K562 (cell line): Measurements from ENCODE around the gene WDR20. TPM values are rescaled to one million over a fixed set of nuclear protein-coding genes. Genes with fewer than 3 reads are reported as not detected.

ENCODE experiments used
- ATAC-seq: fragments of 200-7000 bp; cut with Tn5 transposase; 3 replicates; pipeline ENCODE4 v1.9.1; 2020; ENCODE audit warnings: moderate library complexity
- BruUV-seq: library from RNA; stranded (reverse); fragments of 400-500 nt; replicated peaks from 2 replicates; lab custom pipeline; 2021; lab: Mats Ljungman, UMichigan
- CTCF ChIA-PET: fragments of 300-600 bp; formaldehyde crosslinking; extraction: SDS; loops from one replicate; lab custom pipeline; 2021; ENCODE audit warnings: low intra/inter-chr PET ratio; lab: Yijun Ruan, JAX
- POLR2A ChIA-PET: fragments of 300-600, 350-650 bp; sonication (Branson Sonifier 250); formaldehyde crosslinking; extraction: SDS; loops from one replicate; lab custom pipeline; 2021; ENCODE audit warnings: antibody characterized with exemption, inconsistent platforms; lab: Yijun Ruan, JAX
- DNase-seq, 4 experiments: peaks; one replicate each; pipeline versions ENCODE4 v3.0.0 to v3.0.0-alpha.2; 2011 to 2018; ENCODE audit warnings: low spot score in 3 of 4, mixed read lengths in 3 of 4; ENCODE audit errors: extremely low read depth in 1 of 4
- FAIRE-seq: peaks from 2 replicates; lab custom pipeline; 2011; peaks lifted over from hg19 to GRCh38; lab: Jason Lieb, UNC
- H2AFZ ChIP-seq: 2 replicates; pipeline ENCODE4 v1.6.0; 2011; ENCODE audit warnings: low read depth, low read length, control low read depth, inconsistent platforms
- H3K27ac ChIP-seq: fragments of 200-600 bp; 3 replicates; pipeline ENCODE4 v1.8.0; 2011; ENCODE audit warnings: low read depth, mild to moderate bottlenecking, control low read depth, inconsistent platforms, low read length, moderate library complexity, mixed read lengths; ENCODE audit errors: extremely low read depth
- H3K27me3 ChIP-seq, 2 experiments: fragments of 300-600 bp in 1 of 2; 2 replicates in 1 of 2; 3 replicates in 1 of 2; pipeline versions ENCODE4 v1.6.0 to v1.8.0; 2011; ENCODE audit warnings: inconsistent platforms in 2 of 2, low read length in 2 of 2, mild to moderate bottlenecking in 1 of 2, mixed read lengths in 1 of 2, moderate library complexity in 1 of 2; ENCODE audit not compliant: control insufficient read depth in 2 of 2, insufficient read depth in 2 of 2
- H3K36me3 ChIP-seq: fragments of 300-600 bp; 3 replicates; pipeline ENCODE4 v1.8.0; 2011; ENCODE audit warnings: mild to moderate bottlenecking, low read length, inconsistent platforms; ENCODE audit not compliant: control insufficient read depth, insufficient read depth
- H3K4me1 ChIP-seq, 2 experiments: fragments of 200-600 bp in 1 of 2; replicated peaks in 1 of 2; 2 replicates in 1 of 2; 3 replicates in 1 of 2; pipeline versions ENCODE4 v1.5.1 to v1.8.0; 2011; ENCODE audit warnings: inconsistent platforms in 2 of 2, low read length in 2 of 2, mild to moderate bottlenecking in 1 of 2, mixed read lengths in 1 of 2, moderate library complexity in 1 of 2; ENCODE audit not compliant: control insufficient read depth in 2 of 2, insufficient read depth in 2 of 2
- H3K4me2 ChIP-seq: 2 replicates; pipeline ENCODE4 v1.6.1; 2011; ENCODE audit warnings: low read length, control low read depth, inconsistent platforms, mixed read lengths; ENCODE audit not compliant: insufficient read depth
- H3K4me3 ChIP-seq: fragments of 200-600 bp; sonication (generic), shearing (Covaris generic); 2 replicates; pipeline ENCODE4 v1.5.1; 2016; ENCODE audit warnings: control low read depth, inconsistent platforms
- H3K79me2 ChIP-seq: fragments of 200-600 bp; 3 replicates; pipeline ENCODE4 v1.8.0; 2011; ENCODE audit warnings: low read length, inconsistent platforms; ENCODE audit not compliant: control insufficient read depth, insufficient read depth
- H3K9ac ChIP-seq, 2 experiments: 2 replicates each; pipeline versions ENCODE4 v1.6.0 to v1.6.1; 2011; ENCODE audit warnings: low read depth in 2 of 2, low read length in 2 of 2, control low read depth in 1 of 2, inconsistent platforms in 1 of 2, mild to moderate bottlenecking in 1 of 2, mixed read lengths in 1 of 2; ENCODE audit not compliant: insufficient read depth in 1 of 2
- H3K9me1 ChIP-seq: one replicate; pipeline ENCODE4 v1.6.0; 2011; ENCODE audit warnings: inconsistent platforms, mild to moderate bottlenecking, low read length, moderate library complexity; ENCODE audit not compliant: control insufficient read depth, insufficient read depth
- H3K9me3 ChIP-seq: replicated peaks from 2 replicates; pipeline ENCODE4 v1.5.1; 2011; ENCODE audit warnings: low read depth, low read length, inconsistent platforms; ENCODE audit not compliant: control insufficient read depth, insufficient read depth
- H4K20me1 ChIP-seq: replicated peaks from 2 replicates; pipeline ENCODE4 v1.6.1; 2011; ENCODE audit warnings: low read length, inconsistent platforms, mixed read lengths; ENCODE audit not compliant: control insufficient read depth, insufficient read depth
- C11orf30 ChIP-seq: fragments of 450-650 bp; IDR thresholded peaks from 2 replicates; pipeline ENCODE4 v1.6.1; 2016; ENCODE audit warnings: low read depth, mild to moderate bottlenecking
- ILK ChIP-seq: fragments of 450-650 bp; IDR thresholded peaks from 2 replicates; pipeline ENCODE4 v1.6.1; 2016; ENCODE audit warnings: missing genetic modification characterization, low read depth, mild to moderate bottlenecking, missing compliant biosample characterization, moderate library complexity, borderline replicate concordance
- NFIC ChIP-seq: fragments of 450-650 bp; IDR thresholded peaks from 2 replicates; pipeline ENCODE4 v1.6.1; 2017; ENCODE audit warnings: mild to moderate bottlenecking, inconsistent platforms
- TFAM ChIP-seq: fragments of 250-450 bp; sonication (Bioruptor Pico); conservative IDR thresholded peaks from 2 replicates; pipeline ENCODE4 v1.5.0; 2021; ENCODE audit warnings: mild to moderate bottlenecking, moderate library complexity
- ZNF263 ChIP-seq: sonication (generic); formaldehyde crosslinking; IDR thresholded peaks from 2 replicates; pipeline ENCODE4 v1.8.0; 2022; ENCODE audit warnings: mild to moderate bottlenecking, missing genetic modification reagents, borderline replicate concordance
- WGBS: fragments of 100-300 bp; shearing (Covaris generic); methylation state at CpG from one replicate; pipeline ENCODE4 v1.1.6; 2016; ENCODE audit warnings: low coverage, mixed read lengths; ENCODE audit not compliant: insufficient coverage; ENCODE audit errors: missing lambda C conversion rate; 5-methylcytosine and 5-hydroxymethylcytosine counted together
- in situ Hi-C: fragments of 300-500 bp; cut with MboI; formaldehyde crosslinking; loops from 4 replicates; pipeline ENCODE4 v1.15.0; 2018; ENCODE audit warnings: inconsistent platforms, mixed read lengths
- intact Hi-C: fragments of 100-400 bp; cut with micrococcal nuclease; formaldehyde crosslinking; loops from 2 replicates; pipeline ENCODE4 v1.14.2; 2022
- polyA plus RNA-seq, 8 experiments: library from polyadenylated mRNA; depleted of rRNA in 4 of 8; stranded (reverse) in 5 of 8; unstranded in 3 of 8; fragments of >200 nt; fragmentation: Nextera tagmentation in 2 of 8; fragmentation: Illumina TruSeq in 1 of 8; extraction: Ambion mirVana in 2 of 8; extraction: Trizol in 1 of 8; gene quantifications; 2 replicates each; pipeline versions ENCODE4 v1.2.1 to v1.2.3, GENCODE V29; 2011 to 2014; ENCODE audit warnings: inconsistent platforms in 1 of 8, missing spikeins in 1 of 8
- total RNA-seq, 7 experiments: library from RNA; depleted of rRNA in 6 of 7; stranded (reverse); fragments of >200 nt in 6 of 7; fragmentation: Illumina TruSeq in 2 of 7; extraction: Trizol in 2 of 7; gene quantifications; 2 replicates each; pipeline versions ENCODE4 v1.2.1 to v1.2.3, GENCODE V29; 2011 to 2021; ENCODE audit warnings: low replicate concordance in 1 of 7
- TF ChIP-seq, protein P1 (sequence below): fragments of 250-450 bp; sonication (Bioruptor Pico); IDR thresholded peaks from 2 replicates; pipeline ENCODE4 v1.4.0; 2020; ENCODE audit warnings: mild to moderate bottlenecking, moderate library complexity
- TF ChIP-seq, protein P2 (sequence below): IDR thresholded peaks from 3 replicates; pipeline ENCODE4 v1.6.1; 2011; ENCODE audit warnings: borderline replicate concordance, mild to moderate bottlenecking, moderate library complexity; ENCODE audit not compliant: insufficient read length; ENCODE audit errors: extremely low read depth
- TF ChIP-seq, protein P3 (sequence below): fragments of 450-650 bp; conservative IDR thresholded peaks from 2 replicates; pipeline ENCODE4 v1.6.1; 2016; ENCODE audit warnings: missing genetic modification characterization, low read depth, mild to moderate bottlenecking, control low read depth, missing compliant biosample characterization

WDR20 gene
- total and polyA plus RNA-seq, 9 of the 15 experiments (the other 6 are each of a cell fraction or from before 2014, with no cell fraction given): 7.0 to 15.3 (median 11.8) TPM

DNA sequence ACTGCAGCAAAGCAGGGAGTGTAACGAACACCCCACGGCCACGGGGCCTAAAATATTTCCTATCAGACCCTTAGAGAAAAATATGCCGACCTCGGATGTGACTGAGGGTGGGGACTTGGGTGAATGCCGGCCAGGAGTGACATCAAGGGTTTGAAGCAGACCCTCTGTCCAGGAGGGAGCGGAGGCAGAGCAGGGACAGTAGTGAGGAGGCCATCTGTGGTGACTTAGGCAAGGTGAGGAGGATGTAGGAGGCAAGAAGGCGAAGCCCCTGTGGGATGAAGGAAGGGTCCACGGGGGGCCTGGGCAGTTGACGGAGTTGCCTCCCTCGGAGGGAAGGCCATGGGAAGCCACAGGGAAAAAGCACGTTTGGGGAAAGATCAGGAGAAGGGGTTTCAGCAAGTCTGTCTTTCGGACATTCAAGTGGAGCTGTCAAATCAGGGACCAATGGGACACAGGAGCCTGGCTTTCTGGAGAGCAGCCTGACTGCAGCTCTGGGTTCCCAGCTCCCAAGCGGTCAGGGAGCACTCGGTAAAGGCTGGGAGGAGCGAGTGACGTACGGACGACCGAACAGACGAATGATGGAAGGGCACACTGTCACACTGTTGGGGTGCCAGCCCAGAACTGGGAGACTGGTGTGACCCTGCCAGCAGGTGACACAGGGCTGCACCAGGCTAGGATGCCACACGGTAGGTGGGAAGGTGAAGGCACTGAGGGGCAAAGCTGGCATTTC lies 90.9 kb downstream of the WDR20 start:
- ATAC-seq (no peak), FAIRE-seq (no peak), DNase-seq (no peak)
- ChIA-PET POLR2A (interaction anchor here (0.7 kb wide), 1 partner anchor 143 kb away, joined by 3 read pairs; no protein-coding TSS in a partner anchor), CTCF (no interaction called here)
- BruUV-seq: no TSS peak
- Histone ChIP-seq H3K79me2 (no peaks in the 10 kb centered on the region), H3K9ac (no peak overlapping the region), H3K27me3 (no peaks in the 10 kb centered on the region), H3K27ac (no peak overlapping the region), H3K4me1 (peaks cover 4 to 12% of the 10 kb centered on the region in 2 experiments; a peak in 3 of 5 replicates), H3K36me3 (no peaks in the 10 kb centered on the region), H2AFZ (no peak overlapping the region), H4K20me1 (no peaks in the 10 kb centered on the region), H3K9me1 (no peaks in the 10 kb centered on the region), H3K4me2 (no peak overlapping the region), H3K9me3 (no peaks in the 10 kb centered on the region), H3K4me3 (no peak overlapping the region)
- intact Hi-C loops (loop anchor here (10.0 kb wide), 1 partner anchor 204 kb away; no protein-coding TSS in a partner anchor), in situ Hi-C loops (no loop called here)
- TF ChIP-seq TFAM (CRISPR knock-in tag) (no peak), C11orf30 (no peak), NFIC (no peak), ILK (tag) (no peak), ZNF263 (CRISPR knock-in tag) (peak; percentile 48; the same call in 1 of the 2 replicates)
- TF ChIP-seq, protein P1, sequence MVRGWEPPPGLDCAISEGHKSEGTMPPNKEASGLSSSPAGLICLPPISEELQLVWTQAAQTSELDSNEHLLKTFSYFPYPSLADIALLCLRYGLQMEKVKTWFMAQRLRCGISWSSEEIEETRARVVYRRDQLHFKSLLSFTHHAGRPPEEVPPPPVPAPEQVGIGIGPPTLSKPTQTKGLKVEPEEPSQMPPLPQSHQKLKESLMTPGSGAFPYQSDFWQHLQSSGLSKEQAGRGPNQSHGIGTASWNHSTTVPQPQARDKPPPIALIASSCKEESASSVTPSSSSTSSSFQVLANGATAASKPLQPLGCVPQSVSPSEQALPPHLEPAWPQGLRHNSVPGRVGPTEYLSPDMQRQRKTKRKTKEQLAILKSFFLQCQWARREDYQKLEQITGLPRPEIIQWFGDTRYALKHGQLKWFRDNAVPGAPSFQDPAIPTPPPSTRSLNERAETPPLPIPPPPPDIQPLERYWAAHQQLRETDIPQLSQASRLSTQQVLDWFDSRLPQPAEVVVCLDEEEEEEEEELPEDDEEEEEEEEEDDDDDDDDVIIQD (CRISPR knock-in tag): no peak
- TF ChIP-seq, protein P2, sequence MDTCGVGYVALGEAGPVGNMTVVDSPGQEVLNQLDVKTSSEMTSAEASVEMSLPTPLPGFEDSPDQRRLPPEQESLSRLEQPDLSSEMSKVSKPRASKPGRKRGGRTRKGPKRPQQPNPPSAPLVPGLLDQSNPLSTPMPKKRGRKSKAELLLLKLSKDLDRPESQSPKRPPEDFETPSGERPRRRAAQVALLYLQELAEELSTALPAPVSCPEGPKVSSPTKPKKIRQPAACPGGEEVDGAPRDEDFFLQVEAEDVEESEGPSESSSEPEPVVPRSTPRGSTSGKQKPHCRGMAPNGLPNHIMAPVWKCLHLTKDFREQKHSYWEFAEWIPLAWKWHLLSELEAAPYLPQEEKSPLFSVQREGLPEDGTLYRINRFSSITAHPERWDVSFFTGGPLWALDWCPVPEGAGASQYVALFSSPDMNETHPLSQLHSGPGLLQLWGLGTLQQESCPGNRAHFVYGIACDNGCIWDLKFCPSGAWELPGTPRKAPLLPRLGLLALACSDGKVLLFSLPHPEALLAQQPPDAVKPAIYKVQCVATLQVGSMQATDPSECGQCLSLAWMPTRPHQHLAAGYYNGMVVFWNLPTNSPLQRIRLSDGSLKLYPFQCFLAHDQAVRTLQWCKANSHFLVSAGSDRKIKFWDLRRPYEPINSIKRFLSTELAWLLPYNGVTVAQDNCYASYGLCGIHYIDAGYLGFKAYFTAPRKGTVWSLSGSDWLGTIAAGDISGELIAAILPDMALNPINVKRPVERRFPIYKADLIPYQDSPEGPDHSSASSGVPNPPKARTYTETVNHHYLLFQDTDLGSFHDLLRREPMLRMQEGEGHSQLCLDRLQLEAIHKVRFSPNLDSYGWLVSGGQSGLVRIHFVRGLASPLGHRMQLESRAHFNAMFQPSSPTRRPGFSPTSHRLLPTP: no peak
- TF ChIP-seq, protein P3, sequence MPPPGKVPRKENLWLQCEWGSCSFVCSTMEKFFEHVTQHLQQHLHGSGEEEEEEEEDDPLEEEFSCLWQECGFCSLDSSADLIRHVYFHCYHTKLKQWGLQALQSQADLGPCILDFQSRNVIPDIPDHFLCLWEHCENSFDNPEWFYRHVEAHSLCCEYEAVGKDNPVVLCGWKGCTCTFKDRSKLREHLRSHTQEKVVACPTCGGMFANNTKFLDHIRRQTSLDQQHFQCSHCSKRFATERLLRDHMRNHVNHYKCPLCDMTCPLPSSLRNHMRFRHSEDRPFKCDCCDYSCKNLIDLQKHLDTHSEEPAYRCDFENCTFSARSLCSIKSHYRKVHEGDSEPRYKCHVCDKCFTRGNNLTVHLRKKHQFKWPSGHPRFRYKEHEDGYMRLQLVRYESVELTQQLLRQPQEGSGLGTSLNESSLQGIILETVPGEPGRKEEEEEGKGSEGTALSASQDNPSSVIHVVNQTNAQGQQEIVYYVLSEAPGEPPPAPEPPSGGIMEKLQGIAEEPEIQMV (tag): no peak
- 55% methylated on average over 18 of the region's 22 CpGs for WGBS
